NB4 (cell line): ENCODE measurements around the gene CCS.

Experiments
- MYC ChIP-seq: IDR thresholded peaks from 2 replicates; pipeline ENCODE4 v1.6.1; 2011; ENCODE audit warnings: low read depth, low read length
- POLR2A ChIP-seq: IDR thresholded peaks from 2 replicates; pipeline ENCODE4 v1.6.1; 2011; ENCODE audit warnings: mild to moderate bottlenecking; ENCODE audit not compliant: insufficient read length; ENCODE audit errors: extremely low read depth
- TF ChIP-seq, protein P1 (sequence below): IDR thresholded peaks from one replicate; pipeline ENCODE4 v1.5.1; 2012; ENCODE audit warnings: low read depth, low read length
- TF ChIP-seq, protein P2 (sequence below): IDR thresholded peaks from 2 replicates; pipeline ENCODE4 v1.6.1; 2011; ENCODE audit warnings: low read depth, low read length

DNA sequence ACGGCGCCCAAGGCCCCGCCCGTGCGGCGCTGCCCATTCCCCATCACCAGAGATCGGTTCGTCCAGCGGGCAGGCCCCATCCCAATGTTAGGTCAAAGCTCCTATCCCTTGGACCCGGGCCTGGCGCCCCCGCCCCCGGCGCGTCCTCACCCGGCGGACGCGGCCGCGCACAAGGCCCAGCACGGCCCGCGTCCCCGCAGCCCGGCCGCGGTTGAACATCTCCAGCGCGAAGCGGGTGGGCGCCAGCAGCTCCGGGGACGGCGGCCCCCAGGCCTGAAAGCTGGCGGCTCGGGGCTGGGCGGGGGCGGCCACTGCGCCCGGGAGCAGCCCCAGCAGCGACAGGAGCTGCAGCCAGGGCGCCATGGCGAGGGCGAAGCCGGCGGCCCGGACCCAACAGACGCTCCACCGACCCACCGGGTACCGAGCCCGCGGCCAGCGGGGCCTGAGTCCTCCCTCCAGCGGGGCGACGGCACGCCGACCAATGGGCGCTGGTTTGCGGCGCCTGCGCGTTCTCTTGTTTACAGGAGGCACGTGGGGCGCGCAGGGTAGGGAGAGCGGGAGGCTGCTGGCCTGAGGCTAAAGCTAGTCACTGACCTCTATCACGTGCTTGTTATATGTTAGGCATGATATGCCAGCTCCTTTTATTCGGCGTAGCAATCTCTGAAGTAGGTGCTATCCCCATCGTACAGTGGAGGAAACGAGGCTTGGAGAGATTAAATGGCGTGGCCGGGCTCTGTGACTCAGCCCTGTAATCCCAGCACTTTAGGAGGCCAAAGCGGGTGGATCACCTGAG, 24.7 kb upstream of the CCS start, which contains the start of gene CTSF:
- TF ChIP-seq, protein P1, sequence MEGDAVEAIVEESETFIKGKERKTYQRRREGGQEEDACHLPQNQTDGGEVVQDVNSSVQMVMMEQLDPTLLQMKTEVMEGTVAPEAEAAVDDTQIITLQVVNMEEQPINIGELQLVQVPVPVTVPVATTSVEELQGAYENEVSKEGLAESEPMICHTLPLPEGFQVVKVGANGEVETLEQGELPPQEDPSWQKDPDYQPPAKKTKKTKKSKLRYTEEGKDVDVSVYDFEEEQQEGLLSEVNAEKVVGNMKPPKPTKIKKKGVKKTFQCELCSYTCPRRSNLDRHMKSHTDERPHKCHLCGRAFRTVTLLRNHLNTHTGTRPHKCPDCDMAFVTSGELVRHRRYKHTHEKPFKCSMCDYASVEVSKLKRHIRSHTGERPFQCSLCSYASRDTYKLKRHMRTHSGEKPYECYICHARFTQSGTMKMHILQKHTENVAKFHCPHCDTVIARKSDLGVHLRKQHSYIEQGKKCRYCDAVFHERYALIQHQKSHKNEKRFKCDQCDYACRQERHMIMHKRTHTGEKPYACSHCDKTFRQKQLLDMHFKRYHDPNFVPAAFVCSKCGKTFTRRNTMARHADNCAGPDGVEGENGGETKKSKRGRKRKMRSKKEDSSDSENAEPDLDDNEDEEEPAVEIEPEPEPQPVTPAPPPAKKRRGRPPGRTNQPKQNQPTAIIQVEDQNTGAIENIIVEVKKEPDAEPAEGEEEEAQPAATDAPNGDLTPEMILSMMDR = no peak
- TF ChIP-seq POLR2A = no peak
- TF ChIP-seq MYC = no peak
- TF ChIP-seq, protein P2, sequence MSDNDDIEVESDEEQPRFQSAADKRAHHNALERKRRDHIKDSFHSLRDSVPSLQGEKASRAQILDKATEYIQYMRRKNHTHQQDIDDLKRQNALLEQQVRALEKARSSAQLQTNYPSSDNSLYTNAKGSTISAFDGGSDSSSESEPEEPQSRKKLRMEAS = no peak
